ENCODE results near the gene CORO6. TPM values are rescaled to one million over a fixed set of nuclear protein-coding genes. Genes with fewer than 3 reads are reported as not detected.
A peak's percentile ranks its signal among the peaks of the same experiment; 100 is the strongest.

The CORO6 gene
- total RNA-seq, 1 experiment from 2014 or later, result 9.7 TPM

DNA sequence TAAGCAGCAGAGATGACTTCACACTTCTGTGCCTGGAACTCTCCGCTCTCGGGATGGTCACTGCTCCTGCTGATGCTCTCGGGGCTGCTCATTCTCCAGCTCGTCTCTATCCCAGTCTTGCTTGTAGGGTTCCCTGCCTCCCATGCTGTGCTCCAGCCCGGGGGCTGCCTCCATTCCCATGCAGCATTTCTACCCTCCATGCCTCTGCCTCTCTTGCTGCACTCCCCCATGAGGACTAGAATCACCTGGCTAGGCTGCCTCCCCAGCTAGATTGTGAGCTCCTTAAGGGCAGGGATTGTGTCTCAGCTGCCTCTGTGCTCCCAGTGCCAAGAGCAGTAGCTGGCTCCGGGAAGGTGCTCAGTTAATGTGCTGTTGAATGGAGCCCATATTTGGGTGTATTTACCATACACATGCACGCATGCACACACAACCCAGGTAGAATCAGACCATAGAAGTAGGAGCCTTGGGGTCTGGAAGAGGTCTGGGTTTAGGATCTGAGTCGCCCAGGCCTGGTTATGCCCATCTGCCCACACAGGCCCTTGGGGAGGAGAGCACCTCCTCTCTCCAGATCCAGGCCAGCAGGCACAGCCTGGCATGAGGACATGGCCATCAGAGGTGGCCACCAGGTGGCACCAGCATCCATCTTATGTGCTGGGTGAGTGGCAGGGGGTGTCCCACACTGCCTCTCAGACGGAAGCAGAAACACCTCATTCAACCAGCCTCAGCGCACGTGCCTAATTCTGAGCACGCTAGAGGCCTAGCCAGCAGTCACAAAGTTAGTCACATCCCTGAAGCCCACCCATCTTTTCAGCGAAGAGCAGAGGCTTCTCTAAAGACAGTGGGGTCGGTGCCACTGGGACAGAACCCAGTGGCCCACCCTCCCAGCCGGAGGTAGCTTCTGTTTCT is 42.6 kb downstream of the CORO6 start:
- H3K9me3 ChIP-seq (ENCODE audit: control insufficient read depth, insufficient read depth, low read depth, low read length), result no peaks in the 10 kb centered on the region
- 0 out of 2 replicates have a peak, but pooled peaks cover 2% of the 10 kb centered on the region for H3K36me3 ChIP-seq (ENCODE audit: control insufficient read depth, insufficient read depth, low read length)
- BruUV-seq (replicated peaks), result TSS peak; percentile 44
- TF ChIP-seq CTCF (IDR thresholded peaks at IDR 0.05) (peak; percentile 93), REST (IDR thresholded peaks at IDR 0.05; ENCODE audit: insufficient read depth in 1 of 2, low read depth in 2 of 2, low read length in 1 of 2) (peak in 1 of 2 experiments; percentile 69; a peak in 1 of 4 replicates), POLR2AphosphoS5 (IDR thresholded peaks at IDR 0.05; ENCODE audit: low read depth, low read length) (peak; percentile 61; the same call in 1 of the 2 replicates), TCF7L2 (IDR thresholded peaks at IDR 0.05; ENCODE audit: low read depth, low read length) (no peak)
- ATAC-seq (peak; percentile 94), DNase-seq (ENCODE audit: low read depth, low spot score) (no peak)
- no peaks in the 10 kb centered on the region; the same call in 1 of the 2 replicates for H3K4me1 ChIP-seq (ENCODE audit: control insufficient read depth, insufficient read depth, low read length)
- intact Hi-C loops (cut with micrococcal nuclease; ENCODE audit: unreplicated experiment), result no loop called here
- no peaks in the 10 kb centered on the region for H3K27me3 ChIP-seq (ENCODE audit: control insufficient read depth, insufficient read depth, low read length)
- ChIA-PET CTCF (interaction anchor here (0.6 to 1.9 kb wide), 8 partner anchors 11 to 290 kb away, joined by 3 to 13 read pairs (median 5); partner anchors contain the start of genes ANKRD13B and TP53I13), POLR2A (interaction anchor here (0.6 kb wide), 1 partner anchor 47 kb away, joined by 4 read pairs; no protein-coding TSS in a partner anchor)
- no peak overlapping the region for H3K4me3 ChIP-seq (ENCODE audit: low read depth in 2 of 2, low read length in 2 of 2)
- in situ Hi-C loops (cut with HindIII; ENCODE audit: low pct_unique_long_range_greater_than_20kb, low sequenced_read_pairs), result no loop called here
- H3K27ac ChIP-seq (ENCODE audit: low read length), result no peak overlapping the region

DNA sequence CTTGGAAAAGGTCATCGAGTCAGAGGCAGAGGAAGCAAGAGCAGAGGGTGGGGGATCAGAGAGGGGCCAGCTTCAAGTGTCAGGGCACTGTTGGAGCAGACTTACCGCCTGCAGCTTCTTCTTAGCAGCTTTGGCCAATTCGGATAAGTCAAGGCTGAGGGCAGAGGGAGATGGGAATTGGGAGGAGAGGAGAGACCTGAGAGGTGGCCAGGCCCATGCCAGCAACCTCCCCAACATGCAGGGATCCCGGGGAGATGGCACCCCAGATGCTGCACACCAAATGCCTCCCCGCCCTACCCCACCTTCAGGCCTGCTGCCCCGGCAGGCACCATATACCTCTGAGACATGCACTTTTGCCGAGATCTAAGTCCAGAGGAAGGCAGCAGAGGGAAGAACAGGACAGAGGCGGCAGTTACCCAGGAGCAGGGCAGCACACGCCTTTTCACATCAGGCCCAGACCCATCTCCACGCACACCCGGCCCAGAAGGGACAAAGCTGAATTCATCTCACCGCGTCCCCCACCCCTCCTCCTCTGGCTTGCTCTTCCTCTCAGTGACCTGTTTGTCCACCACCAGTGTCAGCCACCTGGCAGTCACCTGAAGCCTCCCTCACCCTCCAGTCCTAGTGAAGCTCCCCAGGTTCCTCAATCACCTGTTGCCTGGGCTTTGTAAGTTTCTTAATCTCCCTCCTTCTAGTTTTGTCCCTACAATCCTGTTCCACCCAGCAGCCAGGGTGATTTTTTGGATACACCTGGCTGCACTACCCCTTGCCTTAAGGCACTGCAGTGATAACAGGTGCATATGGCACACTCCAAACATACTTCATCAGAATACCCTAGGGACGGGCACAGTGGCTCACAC is 43.9 kb downstream of the CORO6 start:
- TF ChIP-seq SIN3A (IDR thresholded peaks at IDR 0.05; ENCODE audit: borderline replicate concordance, insufficient read depth, low read depth, low read length) (no peak), CTCF (IDR thresholded peaks at IDR 0.05) (no peak), POLR2AphosphoS5 (IDR thresholded peaks at IDR 0.05; ENCODE audit: low read depth, low read length) (no peak), TCF7L2 (IDR thresholded peaks at IDR 0.05; ENCODE audit: low read depth, low read length) (no peak), REST (IDR thresholded peaks at IDR 0.05; ENCODE audit: insufficient read depth in 1 of 2, low read depth in 2 of 2, low read length in 1 of 2) (no peak)
- DNase-seq (ENCODE audit: low read depth, low spot score) (no peak), ATAC-seq (no peak)
- ChIA-PET POLR2A (no interaction called here), CTCF (no interaction called here)
- Histone ChIP-seq H3K4me1 (ENCODE audit: control insufficient read depth, insufficient read depth, low read length) (no peaks in the 10 kb centered on the region), H3K4me3 (ENCODE audit: low read depth in 2 of 2, low read length in 2 of 2) (no peak overlapping the region), H3K27me3 (ENCODE audit: control insufficient read depth, insufficient read depth, low read length) (no peaks in the 10 kb centered on the region), H3K36me3 (ENCODE audit: control insufficient read depth, insufficient read depth, low read length) (0 out of 2 replicates have a peak, but pooled peaks cover 2% of the 10 kb centered on the region), H3K9me3 (ENCODE audit: control insufficient read depth, insufficient read depth, low read depth, low read length) (no peaks in the 10 kb centered on the region), H3K27ac (ENCODE audit: low read length) (no peak overlapping the region)
- no TSS peak for BruUV-seq (replicated peaks)
- in situ Hi-C loops (cut with HindIII; ENCODE audit: low pct_unique_long_range_greater_than_20kb, low sequenced_read_pairs) (no loop called here), intact Hi-C loops (cut with micrococcal nuclease; ENCODE audit: unreplicated experiment) (no loop called here)

All from Panc1 (cell line).